Measurements from ENCODE around the gene WDR1.
"Not testable (repeated sequence)": the region's sequence is repeated elsewhere in the genome, so short reads cannot be mapped to it uniquely, and the experiment has no call there.

The WDR1 gene

GRCh38 chr4:10140866-10141759 lies 24.5 kb upstream of the WDR1 start:
- no peak for DNase-seq
- in situ Hi-C loops (cut with MboI; ENCODE audit: low pct_unique_long_range_greater_than_20kb, low sequenced_read_pairs), result no loop called here

DNA sequence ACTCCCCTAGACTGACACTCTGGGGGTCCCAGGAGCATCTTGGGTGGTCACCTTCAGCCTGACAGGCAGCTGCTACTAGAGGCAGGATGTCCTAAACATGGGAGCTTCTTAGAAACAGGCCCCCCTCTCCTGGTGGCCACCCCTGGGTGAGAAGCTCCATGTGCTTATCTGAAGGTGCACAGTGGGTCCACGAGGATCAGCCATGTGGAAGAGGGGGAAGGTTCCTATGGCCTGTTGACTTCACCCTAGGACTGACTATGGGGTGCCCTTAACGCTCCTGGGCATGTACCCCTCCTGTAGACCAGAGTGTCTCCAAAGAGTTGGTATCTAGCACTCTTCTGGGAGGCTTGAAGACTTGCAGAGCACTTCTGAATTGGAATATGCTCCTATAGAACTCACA lies 22.9 kb upstream of the WDR1 start:
- no peak for DNase-seq
- in situ Hi-C loops (cut with MboI; ENCODE audit: low pct_unique_long_range_greater_than_20kb, low sequenced_read_pairs), result no loop called here

DNA sequence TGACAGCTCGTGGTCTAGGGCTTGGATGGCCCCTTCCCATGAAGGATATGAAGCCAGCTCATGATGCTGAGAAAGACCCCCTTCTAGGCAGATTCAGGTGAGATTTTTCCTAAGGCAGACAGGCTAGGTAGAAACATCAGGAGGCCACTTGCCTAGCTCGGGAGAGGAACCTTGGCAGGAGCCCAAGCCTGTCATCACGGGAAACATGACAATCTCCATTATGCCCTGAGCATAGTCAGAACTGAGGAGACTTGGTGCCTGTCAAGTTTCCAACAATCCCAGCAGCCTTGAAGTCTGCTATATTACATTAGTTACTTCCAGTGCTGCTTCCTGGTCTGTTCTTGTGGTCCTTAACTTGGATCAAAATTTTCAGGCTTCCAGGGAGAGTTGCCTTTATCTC lies 18.7 kb upstream of the WDR1 start:
- no peak for DNase-seq
- in situ Hi-C loops (cut with MboI; ENCODE audit: low pct_unique_long_range_greater_than_20kb, low sequenced_read_pairs), result no loop called here

- DNase-seq, result no peak
- in situ Hi-C loops (cut with MboI; ENCODE audit: low pct_unique_long_range_greater_than_20kb, low sequenced_read_pairs), result no loop called here
Observed at GRCh38 chr4:10134141-10134540, 17.5 kb upstream of the WDR1 start.

- in situ Hi-C loops (cut with MboI; ENCODE audit: low pct_unique_long_range_greater_than_20kb, low sequenced_read_pairs), result no loop called here
- DNase-seq, result no peak
Observed at GRCh38 chr4:10131202-10131601, 14.6 kb upstream of the WDR1 start.

- in situ Hi-C loops (cut with MboI; ENCODE audit: low pct_unique_long_range_greater_than_20kb, low sequenced_read_pairs), result no loop called here
- DNase-seq, result no peak
Observed at GRCh38 chr4:10130178-10130888, 13.7 kb upstream of the WDR1 start.

DNA sequence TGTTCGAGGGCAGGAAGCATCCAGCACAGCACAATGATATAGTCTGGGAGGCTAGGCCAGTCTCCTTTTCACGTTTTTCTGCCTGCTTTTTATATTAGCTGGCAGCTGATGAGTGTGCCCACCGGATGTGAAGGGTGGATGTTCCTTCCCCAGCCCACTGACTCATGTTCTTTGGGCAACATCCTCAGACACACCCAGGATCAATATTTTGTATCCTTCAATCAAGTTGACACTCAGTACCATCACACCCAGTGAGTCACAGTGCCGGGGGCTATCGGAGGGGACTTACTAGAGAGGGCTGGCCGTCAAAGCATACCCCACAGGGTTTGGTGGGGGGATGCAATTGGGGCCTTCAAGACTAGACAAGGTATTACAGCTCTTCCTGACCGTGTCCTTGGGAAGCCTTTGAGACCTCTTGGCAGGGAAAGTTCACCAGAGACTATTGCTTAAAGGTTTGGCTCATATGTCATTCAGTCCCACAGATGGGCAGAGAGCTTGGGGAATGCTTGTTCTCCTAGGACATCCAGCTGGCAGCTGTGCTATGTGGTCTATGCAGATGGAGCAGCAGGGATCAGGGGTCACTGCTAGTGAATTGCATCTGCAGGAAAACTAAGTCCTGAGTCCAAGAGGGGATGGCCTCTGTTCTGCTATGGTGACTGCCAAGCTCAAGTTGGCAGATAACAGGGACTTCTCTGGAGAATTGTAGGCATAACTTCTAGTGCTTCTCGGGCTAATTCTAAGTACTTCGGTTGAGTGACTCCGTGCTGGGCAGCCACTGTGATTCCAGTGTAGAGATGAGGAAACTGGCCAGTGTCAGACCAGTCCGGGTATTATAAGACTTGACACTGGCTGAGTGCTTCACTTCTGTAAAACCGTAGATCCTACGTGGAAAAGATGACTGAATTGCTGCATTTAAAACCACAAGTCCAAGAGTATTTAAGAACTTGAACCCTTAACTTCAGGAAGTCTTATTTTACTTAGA lies 12.9 kb upstream of the WDR1 start:
- no peak for DNase-seq
- in situ Hi-C loops (cut with MboI; ENCODE audit: low pct_unique_long_range_greater_than_20kb, low sequenced_read_pairs), result no loop called here

- in situ Hi-C loops (cut with MboI; ENCODE audit: low pct_unique_long_range_greater_than_20kb, low sequenced_read_pairs), result no loop called here
- DNase-seq, result no peak
Observed at GRCh38 chr4:10128761-10129160, 12.2 kb upstream of the WDR1 start.

DNA sequence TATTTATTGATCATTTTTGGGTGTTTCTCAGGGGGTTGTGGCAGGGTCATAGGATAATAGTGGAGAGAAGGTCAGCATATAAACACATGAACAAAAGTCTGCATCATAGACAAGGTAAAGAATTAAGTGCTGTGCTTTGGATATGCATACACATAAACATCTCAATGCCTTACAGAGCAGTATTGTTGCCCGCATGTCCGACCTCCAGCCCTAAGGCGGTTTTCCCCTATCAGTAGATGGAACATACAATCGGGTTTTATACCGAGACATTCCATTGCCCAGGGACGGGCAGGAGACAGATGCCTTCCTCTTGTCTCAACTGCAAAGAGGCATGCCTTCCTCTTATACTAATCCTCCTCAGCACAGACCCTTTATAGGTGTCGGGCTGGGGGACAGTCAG lies 10.9 kb upstream of the WDR1 start:
- in situ Hi-C loops (cut with MboI; ENCODE audit: low pct_unique_long_range_greater_than_20kb, low sequenced_read_pairs); DNase-seq: not testable (repeated sequence)

GRCh38 chr4:10124167-10124930 lies 7.8 kb upstream of the WDR1 start:
- peak; percentile 50 for DNase-seq
- in situ Hi-C loops (cut with MboI; ENCODE audit: low pct_unique_long_range_greater_than_20kb, low sequenced_read_pairs), result no loop called here

DNA sequence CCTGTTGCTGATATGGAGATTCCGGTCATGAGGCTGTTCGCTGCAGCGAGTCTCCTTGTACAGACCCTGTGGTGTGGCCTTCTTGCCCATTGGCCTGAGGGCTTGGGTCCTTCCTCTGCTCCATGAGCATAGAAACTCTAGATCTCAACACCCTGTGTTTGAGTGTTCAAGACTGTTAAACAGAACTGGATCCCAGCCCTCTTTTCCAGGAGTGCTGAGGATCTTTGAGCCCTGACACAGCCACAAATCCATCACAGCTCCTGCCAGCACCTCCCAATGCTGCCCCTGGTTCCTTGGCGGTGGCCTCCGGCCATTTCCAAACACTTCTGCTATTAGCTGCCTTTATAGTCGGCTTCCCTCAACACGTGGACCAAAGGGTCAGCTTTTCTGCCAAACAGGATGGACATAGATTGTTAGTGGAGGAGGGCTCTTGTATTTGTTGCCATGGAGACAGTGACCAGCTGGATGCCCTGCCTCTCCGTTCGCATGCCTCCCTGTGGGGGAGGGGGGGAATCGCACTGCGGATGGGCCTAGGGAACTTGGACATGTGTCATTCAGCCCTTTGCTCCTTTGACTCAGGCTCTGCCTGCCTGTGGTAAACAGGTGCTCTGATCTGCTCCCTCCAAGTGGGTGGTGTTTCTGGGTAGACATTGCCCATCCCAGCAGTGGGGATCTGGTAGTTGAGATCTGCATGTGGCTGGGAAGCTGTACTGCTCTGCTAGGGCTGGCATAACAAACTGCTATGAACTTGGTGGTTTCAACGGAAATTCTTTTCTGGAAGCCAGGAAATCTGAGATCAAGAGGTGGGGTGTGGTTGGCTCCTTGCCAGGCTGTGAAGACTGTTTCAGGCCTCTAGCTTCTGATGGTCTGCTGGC lies 6.9 kb upstream of the WDR1 start:
- peak; percentile 65 for DNase-seq
- in situ Hi-C loops (cut with MboI; ENCODE audit: low pct_unique_long_range_greater_than_20kb, low sequenced_read_pairs), result no loop called here

DNA sequence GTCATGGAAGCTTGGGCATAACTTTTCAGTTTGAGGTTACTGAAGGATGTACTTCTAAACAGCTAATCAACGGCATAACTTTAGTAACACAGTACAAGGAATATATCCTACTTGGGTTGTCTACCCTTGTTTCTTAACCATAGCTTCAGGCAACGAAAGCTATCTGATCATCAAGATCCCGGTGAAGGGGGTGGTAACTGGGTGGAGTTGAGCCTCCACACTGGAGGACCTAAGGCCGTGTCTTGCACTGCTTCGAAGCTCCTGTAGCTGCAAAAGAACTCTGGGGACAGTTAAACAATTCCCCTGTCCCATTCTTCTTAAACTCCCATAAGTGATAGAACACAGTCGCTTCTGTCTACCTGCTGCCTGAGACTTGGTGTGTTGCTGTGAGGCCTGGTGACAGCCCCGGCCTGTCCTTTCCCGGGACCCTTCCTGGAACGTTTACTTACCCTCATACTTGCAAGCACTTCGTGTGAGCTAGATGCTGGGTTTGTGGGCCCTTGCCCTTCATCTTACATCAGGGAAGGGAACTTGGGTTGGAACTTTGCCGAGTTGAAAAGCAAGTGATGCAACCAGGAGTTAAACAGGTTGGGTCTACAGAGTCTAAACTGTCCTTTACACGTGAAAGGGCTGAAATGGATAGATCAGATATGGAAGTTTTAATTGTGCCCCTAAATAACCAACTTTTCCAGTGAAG lies 5.8 kb upstream of the WDR1 start:
- in situ Hi-C loops (cut with MboI; ENCODE audit: low pct_unique_long_range_greater_than_20kb, low sequenced_read_pairs), result no loop called here
- DNase-seq, result no peak

DNA sequence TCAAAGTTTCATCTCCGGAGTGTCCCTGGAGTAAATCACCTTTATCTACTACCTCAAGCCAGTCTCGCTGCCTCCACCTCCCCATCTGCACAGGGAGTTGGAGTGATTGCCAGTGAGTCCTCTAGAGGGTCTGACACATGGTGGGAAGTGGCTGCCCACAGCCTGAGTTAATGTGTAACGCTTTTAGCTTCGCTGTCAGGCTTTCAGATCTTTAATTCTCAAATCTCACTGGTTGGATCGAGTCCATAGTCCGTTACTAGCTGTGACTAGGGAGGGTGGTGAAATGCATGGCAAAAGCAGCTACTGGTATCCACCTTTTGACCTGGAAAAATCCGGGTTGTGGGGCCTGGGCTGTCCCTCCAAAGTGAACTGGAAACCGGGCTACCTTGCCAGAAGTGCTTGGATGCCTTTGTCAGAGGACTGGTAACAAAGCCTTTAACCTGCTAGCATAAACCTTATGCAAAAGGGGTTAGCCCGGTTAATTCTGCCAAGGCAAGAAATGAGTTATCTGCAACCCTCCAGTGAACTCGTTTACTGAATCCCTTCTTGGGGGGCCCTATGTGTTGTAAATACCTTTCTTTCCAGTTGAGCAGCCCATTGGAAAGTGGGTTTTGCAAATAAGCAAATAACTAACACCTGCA lies 5.1 kb upstream of the WDR1 start:
- in situ Hi-C loops (cut with MboI; ENCODE audit: low pct_unique_long_range_greater_than_20kb, low sequenced_read_pairs), result no loop called here
- DNase-seq, result no peak

- DNase-seq, result peak; percentile 48
- in situ Hi-C loops (cut with MboI; ENCODE audit: low pct_unique_long_range_greater_than_20kb, low sequenced_read_pairs), result no loop called here
Observed at GRCh38 chr4:10120943-10121567, 4.5 kb upstream of the WDR1 start.

- in situ Hi-C loops (cut with MboI; ENCODE audit: low pct_unique_long_range_greater_than_20kb, low sequenced_read_pairs), result no loop called here
- no peak for DNase-seq
Observed at GRCh38 chr4:10119773-10120172, 3.2 kb upstream of the WDR1 start.

DNA sequence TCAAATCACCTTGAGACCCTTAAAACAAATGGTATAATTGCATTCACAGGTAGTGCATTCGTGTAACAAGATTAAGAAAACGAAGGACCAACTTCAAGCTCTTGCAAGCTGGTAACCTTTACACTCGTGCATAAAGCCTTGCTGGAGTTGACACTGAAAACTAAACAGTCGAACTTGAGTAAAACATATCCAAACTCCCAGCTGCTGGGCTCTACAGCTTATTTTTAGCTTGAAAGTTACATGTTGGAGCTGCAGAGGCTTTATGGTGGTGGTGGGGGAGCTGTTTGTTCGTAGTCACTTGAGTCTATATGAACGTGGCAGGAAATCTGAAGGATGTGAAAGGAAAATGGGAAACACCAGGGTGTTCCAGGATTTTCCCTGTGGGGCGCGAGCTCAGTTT lies 2.7 kb upstream of the WDR1 start:
- in situ Hi-C loops (cut with MboI; ENCODE audit: low pct_unique_long_range_greater_than_20kb, low sequenced_read_pairs), result no loop called here
- no peak for DNase-seq
